H1 (cell line): ENCODE results near the gene SLC43A1. TPM values are rescaled to one million over a fixed set of nuclear protein-coding genes. Genes with fewer than 3 reads are reported as not detected.

ENCODE experiments used
- CEBPB ChIP-seq: IDR thresholded peaks from 2 replicates; pipeline ENCODE4 v1.6.1; 2012; ENCODE audit warnings: low read depth, low read length
- CHD7 ChIP-seq: fragments of 300-600 bp; sonication (generic); IDR thresholded peaks from 2 replicates; pipeline ENCODE4 v1.7.1; 2012; ENCODE audit warnings: low read length, moderate library complexity, mild to moderate bottlenecking, inconsistent platforms; ENCODE audit not compliant: insufficient replicate concordance
- CTBP2 ChIP-seq: IDR thresholded peaks from 2 replicates; pipeline ENCODE4 v1.7.0; 2011; ENCODE audit warnings: borderline replicate concordance, mild to moderate bottlenecking, moderate library complexity, mixed read lengths, low read length; ENCODE audit not compliant: insufficient read depth, insufficient read length
- HDAC2 ChIP-seq, 2 experiments: fragments of 300-600 bp in 1 of 2; sonication (generic) in 1 of 2; IDR thresholded peaks; 2 replicates each; pipeline ENCODE4 v1.6.1; 2011 to 2012; ENCODE audit warnings: low read depth in 2 of 2, low read length in 2 of 2, mild to moderate bottlenecking in 2 of 2, moderate library complexity in 2 of 2, borderline replicate concordance in 1 of 2, inconsistent platforms in 1 of 2
- NANOG ChIP-seq: IDR thresholded peaks from 2 replicates; pipeline ENCODE4 v1.6.1; 2011; ENCODE audit warnings: low read length, low read depth, mild to moderate bottlenecking, inconsistent platforms; ENCODE audit not compliant: insufficient read depth, poor library complexity, severe bottlenecking
- RNF2 ChIP-seq: fragments of 200-900, 300-1000 bp; sonication (generic); IDR thresholded peaks from 2 replicates; pipeline ENCODE4 v1.7.1; 2016; ENCODE audit warnings: borderline replicate concordance, low read depth, mild to moderate bottlenecking, antibody characterized with exemption, low read length; ENCODE audit not compliant: poor library complexity, severe bottlenecking; ENCODE audit errors: missing control alignments
- SRF ChIP-seq: IDR thresholded peaks from 2 replicates; pipeline ENCODE4 v1.6.1; 2011; ENCODE audit warnings: mild to moderate bottlenecking, low read depth, low read length, moderate library complexity
- TAF1 ChIP-seq: IDR thresholded peaks from 2 replicates; pipeline ENCODE4 v1.6.1; 2011; ENCODE audit warnings: mild to moderate bottlenecking, low read depth, low read length
- polyA plus RNA-seq, 7 experiments: library from polyadenylated mRNA; depleted of rRNA in 3 of 7; stranded (reverse) in 5 of 7; unstranded in 2 of 7; fragments of >200 nt in 5 of 7; fragments of 200-250 nt in 2 of 7; gene quantifications; 1 replicate in 5 of 7; 2 replicates in 1 of 7; 4 replicates in 1 of 7; pipeline versions ENCODE4 v1.2.1 to v1.2.3, GENCODE V29; 2011 to 2013; ENCODE audit warnings: missing spikeins in 2 of 7, mixed read lengths in 2 of 7
- total RNA-seq: library from RNA; stranded (reverse); fragmentation: NEBNext Ultra II Directional; extraction: Animal tissue kit (Norgen Biotek cat#: 25700); gene quantifications from 2 replicates; pipeline ENCODE4 v1.2.1, GENCODE V29; 2021

The SLC43A1 gene
- total and polyA plus RNA-seq, 2 of the 8 experiments (the other 6 are each of a cell fraction or from before 2014, with no cell fraction given): 34.5 to 58.0 TPM

DNA sequence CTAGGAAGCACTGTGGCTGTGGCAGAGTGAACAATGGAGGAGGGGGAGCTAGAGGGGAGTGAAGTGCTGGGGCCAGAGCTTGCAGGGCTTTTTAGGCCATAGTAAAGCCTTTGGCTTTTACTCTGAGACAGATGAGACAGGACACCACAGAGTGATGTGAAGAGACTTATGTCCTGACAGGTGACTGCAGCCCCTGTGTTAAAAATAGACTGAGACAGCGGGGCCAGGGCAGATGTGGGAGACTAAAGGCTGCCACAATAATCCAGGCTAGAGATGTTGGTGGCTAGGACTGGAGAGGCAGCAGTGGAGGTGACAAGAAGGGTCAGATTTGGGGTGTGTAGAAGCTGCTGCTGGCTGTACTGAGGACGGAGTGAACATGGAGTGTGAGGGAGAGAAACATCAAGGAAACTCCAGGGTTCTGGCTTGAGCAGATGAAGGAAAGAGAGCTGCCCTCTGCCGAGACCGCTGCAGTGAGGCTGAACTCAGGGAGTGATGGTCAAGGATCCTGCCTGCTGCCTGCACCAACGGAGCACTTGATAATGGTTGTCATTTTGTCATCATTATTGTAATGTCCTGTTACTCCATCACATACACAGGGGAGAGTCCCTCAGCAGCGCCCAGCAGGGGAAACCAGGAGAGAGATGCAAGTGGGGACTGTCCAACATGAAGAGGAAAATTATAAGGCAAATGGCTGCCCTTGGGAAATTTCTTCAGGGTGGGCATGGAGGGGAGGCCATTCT, 27.4 kb downstream of the SLC43A1 start (continued):
- TF ChIP-seq TAF1 (no peak), CTBP2 (no peak), SRF (no peak), CHD7 (no peak), RNF2 (no peak), HDAC2 (IDR thresholded peaks at IDR 0.05; ENCODE audit: borderline replicate concordance in 1 of 2, low read depth in 2 of 2, low read length in 2 of 2) (no peak), CEBPB (no peak), NANOG (no peak)
